Measurements from ENCODE around the gene BTBD19. TPM values are rescaled to one million over a fixed set of nuclear protein-coding genes. Genes with fewer than 3 reads are reported as not detected.
"Not testable (repeated sequence)": the region's sequence is repeated elsewhere in the genome, so short reads cannot be mapped to it uniquely, and the experiment has no call there.

Gene BTBD19
- total RNA-seq, 2 donors from 2014 or later: 18.8 to 53.6 TPM

DNA sequence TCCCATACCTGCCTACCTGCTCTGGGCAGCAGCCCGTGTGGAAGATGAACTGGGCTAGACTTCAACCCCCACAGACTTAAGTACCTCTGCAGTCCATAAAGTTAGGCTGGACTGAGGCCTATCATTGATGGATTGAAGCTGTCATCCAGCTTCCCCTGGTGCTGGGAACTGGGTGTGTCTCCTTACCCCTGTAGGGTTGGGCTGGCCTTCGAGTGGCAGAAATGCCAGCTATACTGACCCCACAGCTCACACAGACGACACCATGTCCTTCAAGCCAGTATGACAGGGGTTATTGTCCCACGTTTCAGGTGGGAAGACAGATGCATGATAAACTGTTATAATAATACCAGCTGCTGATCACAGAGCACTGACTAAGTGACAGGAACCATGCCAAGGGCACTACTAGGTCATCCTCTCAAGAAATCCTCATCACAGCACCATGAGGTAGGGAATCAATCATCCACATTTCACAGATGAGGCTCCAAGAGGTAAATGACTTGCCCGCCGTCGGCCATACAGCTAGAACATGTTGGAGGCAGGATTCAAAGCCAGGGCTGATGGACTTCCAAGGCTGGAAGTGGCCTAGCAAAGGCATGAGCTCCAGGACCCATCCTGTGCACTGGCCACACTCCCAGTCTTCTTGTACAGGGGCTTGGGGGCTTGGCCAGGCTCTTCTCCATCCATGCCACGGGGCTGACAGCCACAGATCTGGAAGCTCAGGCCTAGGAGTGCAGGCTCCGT is 20.0 kb upstream of the BTBD19 start, which contains the start of gene BEST4:
Gene BEST4 (minus strand): TSS at position 51 of the 741 bp plus-strand sequence. CDS start 465 bp downstream, outside the sequence.
- H3K27me3 ChIP-seq (replicated peaks; ENCODE audit: insufficient read depth): no peaks in the 10 kb centered on the region
- DNase-seq (ENCODE audit: low spot score): no peak

DNA sequence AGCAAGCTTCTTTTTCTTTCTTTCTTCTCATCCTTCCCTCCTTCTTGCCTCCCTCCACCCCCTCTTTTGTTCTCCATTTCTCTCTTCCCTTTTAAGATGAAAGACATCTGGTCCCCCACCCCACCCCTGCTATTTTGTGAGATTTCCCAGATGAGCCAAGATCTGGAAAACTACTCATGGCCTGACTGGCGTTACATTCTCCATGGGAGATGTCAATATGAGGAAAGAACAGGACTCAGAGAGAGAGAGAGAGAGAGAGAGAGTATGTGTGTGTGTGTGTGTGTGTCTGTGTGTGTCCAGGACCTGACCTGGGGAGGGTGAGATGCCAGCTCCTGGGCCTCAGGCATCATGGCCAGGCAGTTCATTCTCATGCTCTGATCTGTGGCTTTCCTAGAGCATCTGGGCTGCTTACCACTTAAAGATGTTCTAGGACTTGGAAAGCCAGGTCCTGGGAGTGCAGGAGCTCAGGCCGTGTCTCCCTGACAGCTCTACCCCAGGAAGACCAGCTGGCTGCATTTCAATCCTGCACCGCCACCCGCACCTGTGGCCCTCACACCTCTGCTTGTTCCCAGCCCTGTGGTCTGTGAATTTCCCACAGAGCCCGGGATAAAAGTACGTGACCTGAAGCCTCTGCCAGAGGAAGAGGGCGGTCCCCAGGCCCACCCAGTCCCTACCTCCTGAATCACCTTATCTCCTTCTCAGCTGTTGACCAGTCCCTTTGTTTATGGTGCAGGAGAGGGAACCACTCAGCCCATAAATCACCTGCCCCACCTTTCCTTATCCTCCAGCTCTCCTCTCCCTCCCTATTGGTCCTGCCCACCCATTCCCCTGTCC is 17.1 kb upstream of the BTBD19 start:
- Histone ChIP-seq H3K27ac (no peak overlapping the region), H3K4me3 (no peak overlapping the region), H3K4me1 (ENCODE audit: control insufficient read depth in 1 of 2, low read depth in 2 of 2) (peaks cover 0 to 7% of the 10 kb centered on the region in 2 donors), H3K27me3 (replicated peaks; ENCODE audit: insufficient read depth) (no peaks in the 10 kb centered on the region), H3K9me3 (no peaks in the 10 kb centered on the region), H3K36me3 (no peaks in the 10 kb centered on the region)
- DNase-seq (ENCODE audit: low spot score) (no peak), ATAC-seq (ENCODE audit: insufficient number of reproducible peaks, low FRiP score, low read depth) (no peak)
- TF ChIP-seq, protein P1, sequence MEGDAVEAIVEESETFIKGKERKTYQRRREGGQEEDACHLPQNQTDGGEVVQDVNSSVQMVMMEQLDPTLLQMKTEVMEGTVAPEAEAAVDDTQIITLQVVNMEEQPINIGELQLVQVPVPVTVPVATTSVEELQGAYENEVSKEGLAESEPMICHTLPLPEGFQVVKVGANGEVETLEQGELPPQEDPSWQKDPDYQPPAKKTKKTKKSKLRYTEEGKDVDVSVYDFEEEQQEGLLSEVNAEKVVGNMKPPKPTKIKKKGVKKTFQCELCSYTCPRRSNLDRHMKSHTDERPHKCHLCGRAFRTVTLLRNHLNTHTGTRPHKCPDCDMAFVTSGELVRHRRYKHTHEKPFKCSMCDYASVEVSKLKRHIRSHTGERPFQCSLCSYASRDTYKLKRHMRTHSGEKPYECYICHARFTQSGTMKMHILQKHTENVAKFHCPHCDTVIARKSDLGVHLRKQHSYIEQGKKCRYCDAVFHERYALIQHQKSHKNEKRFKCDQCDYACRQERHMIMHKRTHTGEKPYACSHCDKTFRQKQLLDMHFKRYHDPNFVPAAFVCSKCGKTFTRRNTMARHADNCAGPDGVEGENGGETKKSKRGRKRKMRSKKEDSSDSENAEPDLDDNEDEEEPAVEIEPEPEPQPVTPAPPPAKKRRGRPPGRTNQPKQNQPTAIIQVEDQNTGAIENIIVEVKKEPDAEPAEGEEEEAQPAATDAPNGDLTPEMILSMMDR (IDR thresholded peaks at IDR 0.05): no peak

More for the DNA sequence above, 20.0 kb upstream of the BTBD19 start, which contains the start of gene BEST4:
- ATAC-seq (ENCODE audit: insufficient number of reproducible peaks, low FRiP score, low read depth): no peak
- Histone ChIP-seq H3K4me3 (no peak within 1 kb of the TSS), H3K36me3 (no peaks in the 10 kb centered on the region), H3K27ac (peak within 1 kb of the TSS in 1 of 2 donors; percentile 82), H3K9me3 (no peaks in the 10 kb centered on the region), H3K4me1 (ENCODE audit: control insufficient read depth in 1 of 2, low read depth in 2 of 2) (peaks cover 12 to 30% of the 10 kb centered on the region in 2 donors)
- TF ChIP-seq, protein P1 (IDR thresholded peaks at IDR 0.05): no peak

DNA sequence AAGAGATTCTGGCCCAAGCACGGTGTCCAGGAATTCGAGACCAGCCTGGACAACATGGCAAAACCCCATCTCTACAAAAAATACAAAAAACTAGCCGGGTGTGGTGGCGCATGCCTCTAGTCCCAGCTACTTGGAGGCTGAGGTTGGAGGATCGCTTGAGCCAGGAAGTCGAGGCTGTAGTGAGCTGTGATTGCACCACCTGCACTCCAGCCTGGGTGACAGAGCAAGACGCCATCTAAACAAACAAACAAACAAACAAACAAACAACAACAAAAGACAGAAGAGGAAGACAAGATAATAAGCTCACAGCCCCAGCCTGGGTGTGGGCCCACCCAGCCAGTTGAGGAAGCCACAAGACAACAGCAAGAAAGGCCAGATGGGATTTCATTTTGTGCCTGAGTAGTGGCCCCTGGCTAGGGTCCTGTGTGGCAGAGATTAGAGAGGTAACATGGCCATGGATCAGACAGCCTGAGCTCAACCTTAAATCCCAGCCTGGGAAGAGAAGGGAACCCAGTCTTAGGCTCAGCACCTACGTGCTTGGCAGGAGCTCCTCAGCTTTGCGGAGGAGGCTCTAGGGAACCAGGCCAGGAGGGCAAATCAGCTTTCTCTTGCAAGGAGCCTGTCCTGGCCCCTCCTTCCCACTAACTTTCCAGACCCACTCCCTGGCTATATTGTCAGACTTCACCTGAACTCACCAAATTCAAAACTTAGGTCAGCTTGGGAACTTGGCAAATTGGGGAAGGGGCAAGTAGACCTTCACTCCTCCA is 15.4 kb upstream of the BTBD19 start:
- no peaks in the 10 kb centered on the region for H3K36me3 ChIP-seq
- no peaks in the 10 kb centered on the region for H3K9me3 ChIP-seq
- no peaks in the 10 kb centered on the region for H3K4me1 ChIP-seq (ENCODE audit: control insufficient read depth in 1 of 2, low read depth in 2 of 2)
- no peak for ATAC-seq (ENCODE audit: insufficient number of reproducible peaks, low FRiP score, low read depth)
- DNase-seq (ENCODE audit: low spot score): no peak
- no peaks in the 10 kb centered on the region for H3K27me3 ChIP-seq (replicated peaks; ENCODE audit: insufficient read depth)
- H3K27ac ChIP-seq: peak overlapping the region in 1 of 2 donors; percentile 32
- no peak overlapping the region for H3K4me3 ChIP-seq
- TF ChIP-seq, protein P1 (IDR thresholded peaks at IDR 0.05): no peak

DNA sequence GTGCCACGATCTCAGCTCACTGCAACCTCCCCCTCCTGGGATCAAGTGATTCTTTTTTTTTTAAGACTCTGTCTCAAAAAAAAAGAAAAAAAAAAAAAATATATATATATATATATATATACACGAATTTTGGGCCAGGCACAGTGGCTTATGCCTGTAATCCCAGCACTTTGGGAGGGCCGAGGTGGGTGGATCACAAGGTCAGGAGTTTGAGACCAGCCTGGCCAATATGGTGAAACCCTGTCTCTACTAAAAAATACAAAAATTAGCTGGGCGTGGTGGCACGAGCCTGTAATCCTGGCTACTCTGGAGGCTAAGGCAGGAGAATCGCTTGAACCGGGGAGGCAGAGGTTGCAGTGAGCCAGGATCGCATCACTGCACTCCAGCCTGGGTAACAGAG is 10.4 kb upstream of the BTBD19 start:
- H3K36me3 ChIP-seq; H3K27me3 ChIP-seq (replicated peaks; ENCODE audit: insufficient read depth); ATAC-seq (ENCODE audit: insufficient number of reproducible peaks, low FRiP score, low read depth); H3K4me3 ChIP-seq; DNase-seq (ENCODE audit: low spot score); H3K9me3 ChIP-seq: not testable (repeated sequence)
- Histone ChIP-seq H3K27ac (peak overlapping the region; percentile 97 to 99), H3K4me1 (ENCODE audit: control insufficient read depth in 1 of 2, low read depth in 2 of 2) (peaks cover 14 to 18% of the 10 kb centered on the region in 2 donors)

DNA sequence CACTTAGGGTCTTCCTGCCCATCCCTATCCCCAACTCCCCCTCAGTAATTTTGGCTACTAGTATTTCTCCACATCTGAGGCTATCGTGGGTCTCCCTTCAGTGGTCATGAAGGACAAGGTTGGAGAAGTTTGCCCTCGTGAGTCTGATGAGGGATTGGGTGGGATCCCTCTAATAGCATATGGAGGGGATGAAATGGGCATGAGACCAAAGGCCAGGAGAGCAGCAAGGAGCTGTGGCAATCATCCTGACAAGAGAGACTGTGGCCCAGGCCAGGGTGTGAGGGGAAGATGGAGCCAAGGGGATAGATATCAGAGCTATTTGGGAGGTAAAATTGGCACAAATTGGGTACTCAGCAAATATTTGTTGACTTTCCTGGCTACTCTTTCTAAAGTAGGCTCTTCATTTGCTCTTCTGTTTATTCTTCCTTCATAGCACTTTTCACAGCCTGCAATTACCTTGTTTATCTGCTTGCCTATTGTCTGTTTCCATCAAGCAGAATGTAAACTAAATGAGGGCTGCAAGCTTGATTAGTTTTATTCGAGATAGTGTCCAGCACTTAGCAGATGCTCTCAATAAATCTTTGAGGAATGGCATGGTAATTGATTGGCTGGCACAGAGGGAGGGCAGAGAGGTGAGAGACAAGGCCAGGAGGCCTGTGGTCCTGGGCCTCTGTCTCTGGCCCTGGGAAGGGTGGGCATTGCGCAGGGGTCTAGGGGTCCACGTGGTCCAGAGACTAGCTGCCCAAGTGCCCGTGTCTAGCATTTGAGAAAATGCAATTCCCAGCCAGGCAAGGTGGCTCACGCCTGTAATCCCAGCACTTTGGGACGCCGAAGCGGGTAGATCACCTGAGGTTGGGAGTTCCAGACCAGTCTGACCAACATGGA is 9.6 kb upstream of the BTBD19 start:
- peak overlapping the region; percentile 97 to 99 for H3K27ac ChIP-seq
- H3K4me3 ChIP-seq: no peak overlapping the region
- no peaks in the 10 kb centered on the region for H3K9me3 ChIP-seq
- no peak for DNase-seq (ENCODE audit: low spot score)
- TF ChIP-seq, protein P1 (IDR thresholded peaks at IDR 0.05): no peak
- no peak for ATAC-seq (ENCODE audit: insufficient number of reproducible peaks, low FRiP score, low read depth)
- peaks cover 12% of the 10 kb centered on the region for H3K36me3 ChIP-seq
- H3K27me3 ChIP-seq (replicated peaks; ENCODE audit: insufficient read depth): no peaks in the 10 kb centered on the region
- peaks cover 17 to 26% of the 10 kb centered on the region in 2 donors for H3K4me1 ChIP-seq (ENCODE audit: control insufficient read depth in 1 of 2, low read depth in 2 of 2)
